Activated CD4-positive, CD25-positive, alpha-beta regulatory T cell treated with anti-CD3 and anti-CD28 coated beads, Interleukin-2, amount 50 U/mL, for 72 hours (primary cell): Measurements from ENCODE around the gene ANKRD29.
"Not testable (repeated sequence)": the region's sequence is repeated elsewhere in the genome, so short reads cannot be mapped to it uniquely, and the experiment has no call there.

ENCODE experiments used
- DNase-seq: peaks from one replicate; pipeline ENCODE4 v3.0.0; 2021

Gene ANKRD29

DNA sequence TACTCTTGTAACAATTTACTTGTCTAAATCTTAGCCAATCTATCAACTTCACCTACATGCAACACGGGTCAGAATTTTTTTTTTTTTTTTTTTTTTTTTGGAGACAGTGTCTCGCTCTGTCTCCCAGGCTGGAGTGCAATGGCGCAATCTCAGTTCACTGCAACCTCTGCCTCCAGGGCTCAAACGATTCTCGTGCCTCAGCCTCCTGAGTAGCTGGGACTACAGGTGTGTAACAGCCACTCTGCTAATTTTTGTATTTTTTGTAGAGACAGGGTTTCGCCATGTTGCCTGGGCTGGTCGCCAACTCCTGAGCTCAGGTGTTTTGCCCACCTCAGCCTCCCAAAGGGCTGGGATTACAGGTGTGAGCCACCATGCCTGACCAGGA, 49.6 kb downstream of the ANKRD29 start:
- not testable (repeated sequence) for DNase-seq

DNA sequence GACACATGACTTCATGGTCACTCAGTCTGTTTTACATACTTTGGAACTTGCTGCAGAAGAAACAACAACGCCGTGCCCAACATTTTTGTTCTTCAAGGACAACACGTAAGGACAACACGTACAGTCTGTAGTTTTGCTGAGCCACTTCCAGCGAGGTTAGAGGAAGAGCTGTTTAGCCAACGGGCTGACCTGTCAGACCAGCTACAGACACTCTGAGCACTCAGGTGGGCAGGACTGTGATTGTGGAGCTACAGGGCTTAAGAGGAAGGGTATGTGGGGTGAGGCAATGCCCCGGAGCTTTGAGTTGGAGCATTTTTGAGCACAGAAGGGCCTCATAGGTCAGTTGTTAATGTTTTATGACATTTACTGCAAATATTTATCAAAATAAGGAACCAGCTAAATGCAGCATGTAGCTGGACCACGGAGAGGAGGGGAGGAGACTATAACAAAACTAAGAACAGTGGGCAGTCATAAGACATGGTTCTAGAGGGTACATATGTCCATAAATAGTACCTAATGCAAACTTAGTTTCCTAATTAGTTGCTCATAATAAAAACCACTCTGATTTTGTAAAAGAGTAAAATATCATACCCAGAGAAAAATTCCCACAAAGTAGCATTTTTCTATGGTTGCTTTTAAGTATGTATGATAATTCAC, 50.1 kb downstream of the ANKRD29 start:
- no peak for DNase-seq

DNA sequence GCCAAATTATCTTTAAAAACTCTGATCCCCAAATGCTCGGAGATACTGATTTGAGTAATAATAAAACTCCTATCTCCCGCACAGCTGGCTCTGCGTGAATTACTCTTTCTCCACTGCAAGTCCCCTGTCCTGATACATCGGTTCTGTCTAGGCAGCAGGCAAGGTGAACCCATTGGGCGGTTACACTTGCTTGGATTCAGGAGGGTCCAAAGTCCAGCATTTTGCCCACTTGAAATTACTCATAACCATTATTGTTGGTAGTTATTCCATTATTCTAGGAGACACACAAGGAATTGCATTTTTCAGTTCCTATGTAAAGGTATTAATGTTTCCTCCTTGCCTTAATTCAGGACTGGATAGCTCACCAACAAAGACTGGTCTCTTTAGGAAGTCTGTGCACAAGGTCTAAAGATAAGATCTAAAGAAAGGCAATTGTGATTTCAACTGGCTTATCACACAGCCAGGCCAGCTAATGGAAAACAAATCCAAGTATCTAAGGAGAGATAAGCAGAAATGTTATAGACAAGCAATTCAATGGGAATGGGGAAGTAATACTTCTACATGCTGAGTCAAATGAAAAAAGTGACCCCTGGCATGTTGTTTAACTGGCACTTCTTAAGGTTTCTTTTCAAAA, 53.2 kb downstream of the ANKRD29 start:
- no peak for DNase-seq

DNA sequence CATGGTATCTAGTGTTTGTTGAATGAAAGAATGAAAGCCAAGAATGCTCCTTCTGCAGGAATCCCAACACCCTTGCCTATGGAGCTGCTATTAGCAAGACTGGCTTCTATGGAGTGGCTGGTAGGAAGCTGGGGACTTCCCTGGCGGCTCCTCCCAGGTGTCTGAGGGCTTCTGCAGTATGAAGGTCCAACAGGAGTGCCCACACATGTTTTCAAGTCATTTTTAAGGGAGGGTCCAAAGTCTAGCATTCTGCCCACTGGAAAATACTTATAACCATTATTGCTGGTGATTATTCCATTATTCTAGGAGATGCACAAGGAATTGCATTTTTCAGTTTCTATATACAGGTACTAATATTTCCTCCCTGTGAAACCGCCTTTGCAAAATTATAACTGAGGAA, 54.5 kb downstream of the ANKRD29 start:
- DNase-seq = no peak

DNA sequence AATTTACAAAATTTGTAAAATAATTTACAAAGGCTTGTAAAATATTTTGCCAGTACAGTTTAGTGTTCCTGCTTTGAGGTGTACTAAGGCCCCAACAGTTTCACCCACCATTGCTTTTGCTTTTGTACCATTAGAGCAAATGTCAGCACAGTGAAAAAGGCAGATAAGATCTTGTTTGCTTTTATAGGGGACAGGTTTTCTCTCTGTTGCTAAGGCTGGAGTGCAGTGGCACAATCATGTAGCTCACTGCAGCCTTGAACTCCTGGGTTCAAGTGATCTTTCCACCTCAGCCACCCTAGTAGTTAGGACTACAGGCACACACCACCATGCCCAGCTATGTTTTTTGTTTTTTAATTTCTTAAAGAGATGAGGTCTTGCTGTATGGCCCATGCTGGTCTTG, 56.8 kb downstream of the ANKRD29 start:
- DNase-seq = no peak

DNA sequence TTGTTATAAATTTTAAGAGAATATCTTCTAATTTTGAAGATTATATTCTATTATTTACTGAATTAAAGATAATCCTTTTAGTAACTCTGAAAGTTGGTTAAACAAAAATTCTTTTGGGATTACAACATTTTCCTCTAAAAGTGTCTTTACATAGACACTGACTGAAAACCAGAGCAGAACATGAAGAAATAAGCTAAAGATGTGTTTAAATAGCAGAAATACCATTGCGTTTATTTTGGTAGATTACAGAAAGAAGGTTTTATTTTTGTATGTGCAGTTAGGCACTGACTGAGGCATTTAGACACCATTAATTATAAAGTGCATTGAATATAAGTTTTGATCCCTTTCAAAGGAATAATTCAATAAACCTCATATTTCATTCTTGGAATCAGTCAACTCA, 62.9 kb downstream of the ANKRD29 start:
- DNase-seq = no peak

DNA sequence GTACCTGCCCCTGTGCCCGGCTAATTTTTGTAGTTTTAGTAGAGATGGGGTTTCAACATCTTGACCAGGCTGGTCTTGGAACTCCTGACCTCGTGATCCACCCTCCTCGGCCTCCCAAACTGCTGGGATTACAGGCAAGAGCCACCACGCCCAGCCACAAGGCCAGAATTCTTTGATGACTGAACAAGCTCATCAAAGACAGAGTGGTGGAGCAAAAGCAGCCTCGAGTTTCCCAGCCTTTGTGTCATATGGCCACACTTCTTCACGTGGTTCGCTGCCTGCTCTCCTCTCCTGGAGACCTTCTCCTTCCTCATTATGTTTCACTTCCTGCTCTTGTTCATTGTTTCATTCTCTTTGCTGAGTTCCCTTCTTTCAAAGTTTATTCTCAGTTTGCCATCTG, 66.5 kb downstream of the ANKRD29 start:
- no peak for DNase-seq

DNA sequence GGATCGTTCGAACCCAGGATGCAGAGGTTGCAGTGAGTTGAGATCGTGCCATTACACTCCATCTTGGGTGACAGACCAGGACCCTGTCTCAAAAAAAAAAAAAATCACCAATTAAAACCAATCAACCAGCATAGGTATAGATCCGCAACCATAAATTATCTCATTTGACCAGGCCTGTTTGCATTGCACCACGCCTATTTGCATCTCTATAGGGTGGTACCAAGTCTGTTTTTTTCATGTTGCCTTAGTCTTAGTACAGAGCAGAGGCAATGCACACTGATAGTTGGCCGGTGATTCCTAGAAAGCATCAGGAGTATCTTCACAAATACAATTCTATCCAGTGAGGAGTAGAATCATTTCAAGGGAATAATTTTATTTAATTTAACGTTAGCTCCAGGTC, 67.1 kb downstream of the ANKRD29 start:
- DNase-seq = no peak

DNA sequence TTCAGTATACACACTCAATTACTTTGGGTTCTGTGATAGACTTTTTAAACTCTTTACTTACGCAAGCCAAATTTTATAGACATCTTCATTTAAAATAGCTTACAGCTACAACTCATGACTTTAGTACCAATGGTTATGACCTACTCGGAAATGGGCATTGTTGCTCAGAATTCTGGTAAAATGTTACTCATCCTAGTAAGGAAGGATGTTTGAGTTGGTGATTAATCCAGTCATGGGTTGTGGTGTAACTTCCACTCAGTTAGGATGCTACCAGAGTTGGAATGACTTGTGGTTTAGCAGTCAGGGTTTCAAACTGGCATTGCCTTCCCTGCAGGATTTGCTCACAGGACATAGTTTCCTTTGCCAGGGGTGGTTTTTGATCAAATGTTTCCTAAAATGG, 69.0 kb downstream of the ANKRD29 start:
- DNase-seq = no peak

GRCh38 chr18:23592911-23593310, 69.8 kb downstream of the ANKRD29 start:
- no peak for DNase-seq

DNA sequence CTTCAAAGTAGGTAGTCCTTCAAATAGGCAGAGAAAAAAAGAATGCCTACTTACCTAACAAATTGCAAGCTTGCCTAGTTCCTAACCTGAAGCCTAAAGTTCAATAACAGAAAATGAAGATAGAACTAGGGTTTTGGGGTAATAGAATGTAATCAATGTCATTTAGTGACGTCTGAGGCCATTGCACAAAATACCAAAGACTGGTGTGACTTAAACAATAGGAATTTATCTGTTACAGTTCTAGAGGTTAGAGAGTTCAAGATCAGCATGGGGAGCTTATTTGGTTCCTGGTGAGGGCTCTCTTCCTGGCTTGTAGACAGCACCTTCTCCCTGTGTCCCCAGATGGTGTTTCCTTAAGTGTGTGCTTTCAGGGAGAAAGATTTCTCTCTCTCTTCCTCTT, 71.7 kb downstream of the ANKRD29 start:
- DNase-seq = no peak

DNA sequence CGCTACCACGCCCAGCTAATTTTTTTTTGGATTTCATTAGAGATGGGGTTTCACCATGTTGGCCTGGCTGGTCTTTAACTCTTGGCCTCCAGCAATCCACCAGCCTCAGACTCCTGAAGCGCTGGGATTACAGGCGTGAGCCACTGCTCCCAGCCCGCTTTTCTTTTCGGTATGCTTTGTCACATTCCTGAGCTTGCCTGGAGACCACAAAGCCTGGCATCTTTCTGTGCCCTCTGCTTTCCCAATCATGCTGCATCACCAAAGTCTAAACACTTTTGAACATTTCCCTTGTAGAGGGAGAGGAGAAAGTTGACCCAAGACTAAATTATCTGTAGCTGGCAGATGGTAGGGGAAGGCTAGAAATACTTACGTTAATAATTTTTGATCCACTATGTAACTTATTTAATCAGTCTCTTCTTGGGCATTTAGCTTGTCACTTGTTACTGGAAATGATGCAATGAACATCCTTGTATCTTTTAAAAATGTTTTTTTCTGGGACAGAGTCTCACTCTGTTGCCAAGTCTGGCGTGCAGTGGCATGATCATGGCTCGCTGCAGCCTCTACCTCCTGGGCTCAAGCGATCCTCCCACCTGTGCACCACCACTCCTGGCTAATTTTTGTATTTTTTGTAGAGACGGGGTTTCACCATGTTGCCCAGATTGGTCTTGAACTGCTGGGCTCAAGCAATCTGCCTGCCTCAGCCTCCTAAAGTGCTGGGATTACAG, 73.7 kb downstream of the ANKRD29 start:
- no peak for DNase-seq

GRCh38 chr18:23587220-23587642, 75.5 kb downstream of the ANKRD29 start:
- no peak for DNase-seq

DNA sequence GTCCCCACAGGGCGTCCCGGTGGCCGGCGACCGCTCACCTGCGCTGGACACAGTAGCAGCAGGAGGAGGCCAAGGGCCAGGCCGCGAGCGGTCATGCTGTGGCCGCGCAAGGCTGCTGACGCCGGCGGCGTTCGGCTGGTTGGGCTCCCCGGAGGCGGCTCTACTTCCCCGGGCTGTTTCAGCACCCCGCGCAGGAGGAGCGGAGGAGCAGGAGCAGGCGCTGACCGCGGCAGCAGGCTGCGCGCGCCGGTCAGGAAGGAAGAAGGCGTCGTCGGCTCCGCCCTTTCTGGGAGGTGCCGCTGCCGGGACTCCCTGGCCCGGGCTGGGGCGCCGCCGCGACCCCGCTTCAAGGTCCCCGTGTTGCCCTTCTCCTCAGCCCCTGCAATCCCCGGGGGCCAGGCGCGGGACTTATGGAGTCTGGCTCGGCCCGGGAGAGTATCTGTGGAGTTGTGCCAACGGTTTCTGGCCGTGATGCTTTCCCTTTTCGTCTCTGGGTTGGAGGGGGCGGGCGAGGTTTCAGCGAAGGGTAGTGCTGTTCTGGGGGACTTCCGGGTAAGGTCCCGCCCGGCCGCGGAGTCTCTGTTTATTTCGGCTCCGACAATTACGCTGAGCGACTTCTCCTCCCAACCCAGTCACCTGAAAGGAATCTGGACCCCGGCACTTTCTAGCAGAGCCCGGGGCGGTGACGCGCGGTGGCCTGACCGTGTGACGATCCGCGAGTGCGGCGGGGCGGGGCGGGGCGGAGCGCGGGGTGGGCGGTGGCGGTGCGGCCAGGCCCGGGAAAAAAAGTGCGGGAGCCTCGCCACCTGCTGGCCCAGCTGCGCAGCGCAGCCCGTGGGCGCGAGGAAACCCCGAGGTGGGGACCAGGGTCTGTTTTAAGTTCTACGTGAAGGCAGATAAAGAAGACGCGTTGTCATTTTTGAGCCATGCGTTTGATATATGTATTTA, 76.2 kb downstream of the ANKRD29 start, which contains the start of gene NPC1:
Gene NPC1 (minus strand): TSS at position 258 of the 948 bp plus-strand sequence. CDS start 163 bp downstream, at position 95.
- peak; percentile 93 for DNase-seq

GRCh38 chr18:23585897-23586248, 76.8 kb downstream of the ANKRD29 start:
- no peak for DNase-seq

DNA sequence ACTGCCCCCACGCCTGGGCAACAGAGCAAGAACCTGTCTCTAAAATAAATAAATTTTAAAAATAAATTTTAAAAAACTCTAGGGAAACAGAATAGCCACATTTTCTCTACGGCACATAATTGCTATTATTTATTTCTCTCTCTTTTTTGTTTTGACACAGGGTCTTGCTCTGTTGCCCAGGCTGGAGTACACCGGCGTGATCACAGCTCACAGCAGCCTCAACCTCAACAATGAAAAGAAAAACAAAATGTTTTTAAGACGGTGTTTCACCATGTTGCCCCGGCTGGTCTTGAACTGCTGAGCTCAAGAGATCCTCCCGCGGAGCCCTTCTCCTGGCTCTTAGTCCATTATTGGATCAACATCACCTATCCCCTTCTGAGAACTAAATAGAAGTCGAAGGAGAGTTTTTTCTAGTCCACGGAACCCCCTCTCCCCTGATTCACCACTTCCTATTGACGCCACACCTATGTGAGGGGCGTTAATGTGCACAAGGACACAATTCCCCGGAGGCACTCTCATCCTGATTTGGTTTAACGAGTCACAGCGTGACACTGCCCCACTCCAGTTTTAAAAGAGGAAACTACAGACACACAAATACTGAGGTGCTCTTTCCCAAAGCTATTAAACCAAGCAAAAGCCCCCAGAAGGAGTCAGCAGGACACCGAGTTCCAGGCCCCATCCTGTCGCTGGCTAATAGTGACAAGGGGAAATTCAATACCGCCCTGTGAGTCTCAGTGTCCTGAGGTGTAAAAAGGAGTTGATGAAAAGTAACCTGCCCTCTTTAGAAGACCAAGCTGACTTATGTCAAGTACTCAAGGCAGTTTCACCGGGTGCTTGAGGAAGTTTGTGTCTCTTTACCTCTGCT, 77.5 kb downstream of the ANKRD29 start:
- DNase-seq = no peak

DNA sequence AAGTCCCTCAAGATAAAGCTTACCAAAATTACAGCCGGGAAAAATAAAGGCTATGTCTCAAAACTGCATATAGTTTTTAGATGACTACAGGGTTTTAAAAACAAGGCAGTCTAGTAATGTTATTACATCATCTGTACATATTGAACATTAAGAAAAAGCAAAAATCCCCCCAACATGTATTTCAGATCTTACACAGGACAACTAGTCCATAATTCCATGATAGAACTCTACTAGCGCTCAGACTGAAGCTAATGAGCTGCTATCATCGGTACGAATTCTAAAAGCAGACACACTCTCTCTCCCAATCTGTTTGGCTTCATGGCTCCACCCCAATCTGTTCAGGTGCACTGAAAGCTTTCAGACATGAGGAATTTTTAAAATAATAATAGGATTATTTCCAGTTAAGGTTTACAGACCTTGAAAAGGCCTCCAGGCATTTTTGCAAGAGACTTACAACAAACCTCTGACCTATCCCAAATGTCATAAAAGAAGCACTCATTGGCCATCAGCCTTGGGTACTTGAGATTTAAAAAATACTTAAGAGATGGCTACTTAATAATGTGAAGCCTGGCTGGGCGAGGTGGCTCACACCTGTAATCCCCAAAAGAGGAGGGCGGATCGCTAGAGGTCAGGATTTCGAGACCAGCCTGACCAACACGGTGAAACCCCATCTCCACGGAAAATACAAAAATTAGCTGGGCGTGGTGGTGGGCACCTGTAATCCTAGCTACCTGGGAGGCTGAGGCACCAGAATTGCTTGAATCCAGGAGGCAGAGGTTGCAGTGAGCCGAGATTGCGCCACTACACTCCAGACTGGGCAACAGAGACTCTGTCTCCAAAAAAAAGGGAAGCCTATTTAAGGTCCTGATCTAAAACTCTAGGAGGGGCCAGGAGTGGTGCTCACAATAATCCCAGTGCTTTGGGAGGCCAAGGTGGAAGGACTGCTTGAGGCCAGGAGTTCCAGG, 78.4 kb downstream of the ANKRD29 start:
- DNase-seq = no peak

GRCh38 chr18:23583071-23583865, 79.4 kb downstream of the ANKRD29 start:
- no peak for DNase-seq

DNA sequence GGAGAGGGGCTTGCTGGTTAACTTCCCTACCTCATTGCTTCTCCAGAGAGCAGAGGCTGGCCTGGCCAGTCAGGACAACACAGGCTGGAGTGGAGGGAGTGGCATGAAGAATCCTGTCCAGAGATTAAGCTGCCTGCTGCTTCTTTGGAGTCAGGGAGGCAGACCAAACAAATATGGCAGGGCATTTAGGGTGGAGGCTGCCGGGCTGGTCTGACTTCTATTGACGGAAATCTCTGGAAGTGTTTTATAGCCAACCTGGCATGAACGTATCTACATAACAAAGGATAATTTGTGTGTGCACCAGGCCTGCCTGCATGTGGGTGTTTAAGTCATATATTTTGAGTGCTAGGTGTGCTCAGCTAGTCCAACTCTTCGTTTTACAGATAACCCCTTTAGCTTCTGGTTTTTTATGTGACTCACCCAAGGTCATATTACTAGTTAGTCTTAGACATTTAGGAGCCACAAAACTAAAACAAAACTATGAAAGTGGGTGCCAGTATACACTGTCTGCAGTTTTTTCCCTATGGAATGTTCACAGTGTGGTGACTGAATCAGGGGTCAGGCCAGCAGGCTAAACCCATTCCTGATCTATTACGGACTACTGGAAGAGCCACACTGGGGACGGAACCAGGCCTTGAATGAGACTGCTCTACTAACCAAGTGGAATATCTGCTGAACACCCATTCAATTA, 81.9 kb downstream of the ANKRD29 start:
- DNase-seq = no peak
